Measurements from ENCODE around the gene RING1. TPM values are rescaled to one million over a fixed set of nuclear protein-coding genes. Genes with fewer than 3 reads are reported as not detected.

The RING1 gene
- total RNA-seq, 2 experiments from 2014 or later = 27.1 to 28.6 TPM

- CTCF ChIA-PET = no interaction called here
- H3K4me3 Mint-ChIP-seq = no peak overlapping the region
- ATAC-seq (ENCODE audit: poor library complexity) (peak; percentile 43), DNase-seq (no peak)
- peaks cover 5% of the 10 kb centered on the region for H3K27me3 Mint-ChIP-seq
- peaks cover 12% of the 10 kb centered on the region for H3K4me1 Mint-ChIP-seq (ENCODE audit: low read depth)
- no peaks in the 10 kb centered on the region for H3K4me1 ChIP-seq (ENCODE audit: insufficient read depth, low read length)
- peak overlapping the region; percentile 0 for H3K27ac Mint-ChIP-seq
- H3K4me3 ChIP-seq (ENCODE audit: low read length) = no peak overlapping the region
- no peak for TF ChIP-seq CTCF (IDR thresholded peaks at IDR 0.05)
- H3K27me3 ChIP-seq (ENCODE audit: control insufficient read depth in 1 of 2, insufficient read depth in 2 of 2, low read length in 2 of 2) = no peaks in the 10 kb centered on the region
- H3K36me3 Mint-ChIP-seq (ENCODE audit: low read depth) = no peaks in the 10 kb centered on the region
- H3K9me3 Mint-ChIP-seq = no peaks in the 10 kb centered on the region
- intact Hi-C loops (cut with DNase I, micrococcal nuclease) = no loop called here
- H3K9me3 ChIP-seq (ENCODE audit: control insufficient read depth in 1 of 2, insufficient read depth in 1 of 2, low read length in 2 of 2) = no peaks in the 10 kb centered on the region
- no peak overlapping the region for H3K27ac ChIP-seq (ENCODE audit: low read depth in 1 of 2, low read length in 2 of 2)
- POLR2A ChIA-PET = no interaction called here
- no peaks in the 10 kb centered on the region for H3K36me3 ChIP-seq (ENCODE audit: insufficient read depth, low read length)
These were observed 33.7 kb downstream of the RING1 start for GRCh38 chr6:33241968-33242367.

- Mint-ChIP-seq H3K9me3 (no peaks in the 10 kb centered on the region), H3K27ac (no peak overlapping the region), H3K27me3 (no peaks in the 10 kb centered on the region), H3K4me3 (no peak overlapping the region), H3K36me3 (ENCODE audit: low read depth) (no peaks in the 10 kb centered on the region), H3K4me1 (ENCODE audit: low read depth) (peaks cover 19% of the 10 kb centered on the region)
- H3K9me3 ChIP-seq (ENCODE audit: control insufficient read depth in 1 of 2, insufficient read depth in 1 of 2, low read length in 2 of 2) = no peaks in the 10 kb centered on the region
- CTCF ChIA-PET = no interaction called here
- H3K27me3 ChIP-seq (ENCODE audit: control insufficient read depth in 1 of 2, insufficient read depth in 2 of 2, low read length in 2 of 2) = no peaks in the 10 kb centered on the region
- no peak overlapping the region for H3K27ac ChIP-seq (ENCODE audit: low read depth in 1 of 2, low read length in 2 of 2)
- ATAC-seq (ENCODE audit: poor library complexity) (no peak), DNase-seq (no peak)
- peaks cover 8% of the 10 kb centered on the region for H3K4me1 ChIP-seq (ENCODE audit: insufficient read depth, low read length)
- POLR2A ChIA-PET = no interaction called here
- H3K36me3 ChIP-seq (ENCODE audit: insufficient read depth, low read length) = no peaks in the 10 kb centered on the region
- no peak overlapping the region for H3K4me3 ChIP-seq (ENCODE audit: low read length)
- intact Hi-C loops (cut with DNase I, micrococcal nuclease) = no loop called here
- no peak for TF ChIP-seq CTCF (IDR thresholded peaks at IDR 0.05)
These were observed 35.2 kb downstream of the RING1 start for GRCh38 chr6:33243476-33243875.

- Mint-ChIP-seq H3K4me1 (ENCODE audit: low read depth) (peaks cover 37% of the 10 kb centered on the region), H3K27ac (peak overlapping the region; percentile 97), H3K27me3 (no peaks in the 10 kb centered on the region), H3K9me3 (no peaks in the 10 kb centered on the region), H3K36me3 (ENCODE audit: low read depth) (peaks cover 24% of the 10 kb centered on the region), H3K4me3 (peak overlapping the region; percentile 92)
- peak overlapping the region; percentile 98 for H3K27ac ChIP-seq (ENCODE audit: low read depth in 1 of 2, low read length in 2 of 2)
- H3K36me3 ChIP-seq (ENCODE audit: insufficient read depth, low read length) = peaks cover 17% of the 10 kb centered on the region
- intact Hi-C loops (cut with DNase I, micrococcal nuclease) = loop anchor here (1.0 to 2.0 kb wide), 7 partner anchors 39 to 363 kb away; partner anchors contain the start of gene RING1 (in 2 of the 2)
- ATAC-seq (ENCODE audit: poor library complexity) = peak; percentile 43
- peak; percentile 89 for TF ChIP-seq CTCF (IDR thresholded peaks at IDR 0.05)
- H3K4me3 ChIP-seq (ENCODE audit: low read length) = peak overlapping the region; percentile 70
- ChIA-PET CTCF (interaction anchor here (0.6 to 6.8 kb wide), 28 partner anchors 8 to 373 kb away, joined by 3 to 76 read pairs (median 4); partner anchors contain the start of genes HLA-DPA1, HSD17B8, ITPR3 and RGL2), POLR2A (interaction anchor here (0.5 to 4.0 kb wide), 35 partner anchors 10 to 403 kb away, joined by 3 to 95 read pairs (median 8); partner anchors contain the start of genes B3GALT4, BRD2, HLA-DMA and HSD17B8)
- no peaks in the 10 kb centered on the region for H3K9me3 ChIP-seq (ENCODE audit: control insufficient read depth in 1 of 2, insufficient read depth in 1 of 2, low read length in 2 of 2)
- peaks cover 32% of the 10 kb centered on the region for H3K4me1 ChIP-seq (ENCODE audit: insufficient read depth, low read length)
- no peaks in the 10 kb centered on the region for H3K27me3 ChIP-seq (ENCODE audit: control insufficient read depth in 1 of 2, insufficient read depth in 2 of 2, low read length in 2 of 2)
- peak; percentile 83 to 94 (median 92) for DNase-seq
These were observed 39.8 kb downstream of the RING1 start for GRCh38 chr6:33247977-33248642.
